Iris pigment epithelial cell (primary cell): ENCODE results near the gene PLAAT4.
"Not testable (repeated sequence)": the region's sequence is repeated elsewhere in the genome, so short reads cannot be mapped to it uniquely, and the experiment has no call there.

Experiments used
- DNase-seq: peaks from one replicate; pipeline ENCODE4 v3.0.0-alpha.2; 2011; ENCODE audit warnings: low read depth

Gene PLAAT4

DNA sequence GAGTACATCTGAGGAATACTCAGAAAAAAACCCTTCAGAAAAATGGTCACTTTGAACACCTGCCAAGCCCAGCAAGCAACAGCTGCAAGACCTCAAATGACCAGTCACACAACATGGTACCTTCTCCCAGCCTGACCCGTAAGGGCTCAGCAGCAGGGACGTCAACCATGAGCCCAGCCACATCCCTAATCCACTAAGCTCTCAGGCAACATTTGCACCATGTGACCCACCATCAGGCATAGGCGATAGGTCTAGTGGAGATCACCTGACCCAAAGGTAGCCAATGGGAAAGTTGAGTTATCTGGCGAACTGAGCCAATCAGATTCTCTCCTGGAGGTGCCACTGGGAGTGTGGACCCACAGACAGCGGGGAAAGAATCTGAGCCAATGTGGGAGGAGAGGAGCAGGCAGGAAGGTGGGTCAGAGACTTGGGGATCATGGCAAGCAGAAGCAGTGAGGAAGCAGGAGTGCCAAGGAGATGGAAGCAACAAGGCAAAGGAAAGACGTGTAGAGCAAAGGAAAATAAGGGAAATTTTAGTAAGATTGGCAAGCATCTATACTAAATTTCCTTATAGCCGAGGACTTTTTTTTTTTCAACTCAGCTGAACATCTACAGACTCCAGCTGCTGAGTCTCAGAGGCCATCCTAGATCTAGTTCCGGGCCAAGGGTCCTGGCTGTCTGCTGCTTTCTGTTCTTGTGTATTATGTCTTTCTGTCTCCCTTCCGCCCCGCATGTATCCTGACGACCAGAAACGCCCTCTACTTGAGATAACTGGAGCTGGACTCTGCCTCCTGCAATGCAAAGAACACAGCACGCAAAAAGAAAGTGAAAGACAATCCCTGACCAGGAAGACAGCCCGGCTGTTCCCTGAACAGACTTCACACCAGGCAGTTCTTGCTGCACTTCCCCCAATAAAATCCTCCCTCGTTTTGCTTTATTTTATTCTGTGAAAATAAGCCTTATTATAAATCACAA is 37.6 kb downstream of the PLAAT4 start:
- DNase-seq, result peak; percentile 72

DNA sequence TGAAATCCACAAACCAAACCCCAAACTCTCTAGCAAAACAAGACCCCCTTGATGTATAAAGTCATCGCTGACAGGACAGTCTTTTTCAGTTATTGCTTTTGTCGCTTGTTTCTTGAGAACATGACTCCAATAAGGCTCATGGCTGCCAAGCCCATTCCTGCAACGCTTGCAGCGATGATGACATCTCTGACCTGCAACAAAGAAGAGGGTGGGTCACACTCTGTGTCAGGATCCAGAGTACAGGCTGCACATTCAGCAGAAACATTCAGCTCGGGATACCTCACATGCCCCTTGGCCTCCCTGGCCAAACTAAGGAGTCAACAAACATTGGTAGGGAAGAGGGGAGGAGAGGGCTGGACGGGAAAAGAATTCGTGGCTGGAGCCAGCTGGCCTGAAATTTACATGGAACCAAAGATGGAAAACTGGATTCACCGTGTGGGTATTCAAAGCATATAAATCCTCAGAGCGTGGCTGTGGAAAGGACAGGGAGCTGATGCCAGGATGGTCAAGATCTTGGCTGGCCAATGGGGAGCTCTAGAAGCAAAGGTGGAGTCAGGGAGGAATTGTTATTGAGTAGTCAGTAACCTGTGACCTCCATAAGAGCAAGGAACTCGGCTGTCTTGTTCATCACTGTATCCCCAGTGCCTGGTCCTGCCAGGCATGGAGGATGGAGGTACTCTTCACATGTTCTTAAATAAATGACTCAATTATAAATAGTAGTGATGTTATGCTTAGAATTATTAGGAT is 38.4 kb downstream of the PLAAT4 start:
- peak; percentile 27 for DNase-seq

DNA sequence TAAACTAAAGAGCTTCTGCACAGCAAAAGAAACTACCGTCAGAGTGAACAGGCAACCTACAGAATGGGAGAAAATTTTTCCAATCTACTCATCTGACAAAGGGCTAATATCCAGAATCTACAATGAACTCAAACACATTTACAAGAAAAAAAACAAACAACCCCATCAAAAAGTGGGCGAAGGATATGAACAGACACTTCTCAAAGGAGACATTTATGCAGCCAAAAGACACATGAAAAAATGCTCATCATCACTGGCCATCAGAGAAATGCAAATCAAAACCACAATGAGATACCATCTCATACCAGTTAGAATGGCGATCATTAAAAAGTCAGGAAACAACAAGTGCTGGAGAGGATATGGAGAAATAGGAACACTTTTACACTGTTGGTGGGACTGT is 42.3 kb downstream of the PLAAT4 start:
- not testable (repeated sequence) for DNase-seq

DNA sequence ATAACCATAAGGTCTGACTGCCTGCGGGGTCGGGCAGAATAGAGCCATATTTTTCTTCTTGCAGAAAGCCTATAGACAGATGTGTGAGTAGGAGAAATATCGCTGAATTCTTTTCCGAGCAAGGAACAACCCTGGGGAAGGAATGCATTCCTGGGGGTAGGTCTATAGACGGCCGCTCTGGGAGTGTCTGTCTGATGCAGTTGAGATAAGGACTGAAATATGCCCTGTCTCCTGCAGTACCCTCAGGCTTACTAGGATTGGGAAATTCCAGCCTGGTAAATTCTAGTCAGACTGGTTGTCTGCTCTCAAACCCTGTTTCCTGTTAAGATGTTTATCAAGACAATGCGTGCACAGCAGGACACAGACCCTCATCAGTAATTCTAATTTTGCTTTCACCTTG is 44.6 kb downstream of the PLAAT4 start:
- peak; percentile 12 for DNase-seq

DNA sequence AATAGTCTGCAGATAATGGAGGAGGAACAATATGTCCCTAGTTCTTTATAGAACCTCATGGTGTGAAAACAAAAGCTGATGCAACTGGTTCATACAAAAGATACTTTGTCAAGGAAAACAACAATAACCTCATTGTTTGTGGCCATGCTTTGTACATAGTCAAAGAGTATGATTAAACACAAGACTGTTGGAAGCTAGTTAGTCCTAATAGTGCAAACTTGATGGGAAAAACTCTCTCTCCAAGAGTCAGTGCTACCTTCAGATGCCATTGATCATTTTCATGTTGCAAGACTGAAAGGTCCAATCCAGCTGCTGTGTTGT is 46.7 kb downstream of the PLAAT4 start:
- DNase-seq, result no peak

DNA sequence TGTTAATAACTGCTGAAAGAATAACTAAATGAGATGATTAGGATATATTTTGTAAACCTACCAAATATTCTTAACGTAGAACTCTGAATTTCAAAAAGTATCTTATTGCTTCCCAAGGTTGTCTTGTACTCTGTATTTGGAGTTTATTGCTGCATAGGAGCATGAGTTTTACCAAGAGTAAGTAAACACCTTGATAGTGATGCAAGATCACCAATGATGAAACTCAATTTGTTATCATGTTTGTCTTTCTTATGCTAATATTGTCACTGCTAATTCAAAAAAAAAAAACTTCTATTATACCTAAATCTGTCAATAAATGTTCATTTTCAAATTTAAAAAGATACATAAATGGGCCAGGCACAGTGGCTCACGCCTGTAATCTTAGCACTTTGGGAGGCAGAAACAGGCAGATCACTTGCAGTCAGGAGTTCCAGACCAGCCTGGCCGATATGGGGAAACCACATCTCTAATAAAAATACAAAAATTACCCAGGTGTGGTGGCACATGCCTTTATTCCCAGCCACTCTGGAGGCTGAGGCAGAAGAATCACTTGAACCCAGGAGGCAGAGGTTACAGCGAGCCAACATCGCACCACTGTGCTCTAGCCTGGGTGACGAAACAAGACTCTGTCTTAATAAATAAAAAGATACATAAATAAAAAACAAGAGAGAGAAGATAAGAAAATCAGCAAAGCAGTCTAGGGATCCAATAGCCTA is 50.0 kb downstream of the PLAAT4 start:
- no peak for DNase-seq

DNA sequence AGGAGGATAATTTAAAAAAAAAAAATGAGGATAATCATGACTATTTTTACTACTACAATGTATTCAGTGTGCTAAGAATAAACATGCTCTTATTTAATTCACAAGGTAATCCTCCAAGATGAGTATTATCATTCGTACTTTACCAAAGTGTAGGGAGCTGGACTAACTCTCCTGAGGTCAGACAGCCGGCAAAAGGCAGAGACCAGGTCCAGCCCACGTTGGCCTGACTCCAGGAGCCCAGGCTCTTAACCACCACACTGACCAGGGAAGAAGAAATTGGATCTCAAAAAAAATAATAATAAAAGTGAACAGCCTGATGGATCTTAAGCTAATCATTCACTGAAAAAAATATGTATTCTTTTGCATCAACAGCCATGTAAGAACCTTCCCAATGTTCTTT is 52.4 kb downstream of the PLAAT4 start:
- no peak for DNase-seq

DNA sequence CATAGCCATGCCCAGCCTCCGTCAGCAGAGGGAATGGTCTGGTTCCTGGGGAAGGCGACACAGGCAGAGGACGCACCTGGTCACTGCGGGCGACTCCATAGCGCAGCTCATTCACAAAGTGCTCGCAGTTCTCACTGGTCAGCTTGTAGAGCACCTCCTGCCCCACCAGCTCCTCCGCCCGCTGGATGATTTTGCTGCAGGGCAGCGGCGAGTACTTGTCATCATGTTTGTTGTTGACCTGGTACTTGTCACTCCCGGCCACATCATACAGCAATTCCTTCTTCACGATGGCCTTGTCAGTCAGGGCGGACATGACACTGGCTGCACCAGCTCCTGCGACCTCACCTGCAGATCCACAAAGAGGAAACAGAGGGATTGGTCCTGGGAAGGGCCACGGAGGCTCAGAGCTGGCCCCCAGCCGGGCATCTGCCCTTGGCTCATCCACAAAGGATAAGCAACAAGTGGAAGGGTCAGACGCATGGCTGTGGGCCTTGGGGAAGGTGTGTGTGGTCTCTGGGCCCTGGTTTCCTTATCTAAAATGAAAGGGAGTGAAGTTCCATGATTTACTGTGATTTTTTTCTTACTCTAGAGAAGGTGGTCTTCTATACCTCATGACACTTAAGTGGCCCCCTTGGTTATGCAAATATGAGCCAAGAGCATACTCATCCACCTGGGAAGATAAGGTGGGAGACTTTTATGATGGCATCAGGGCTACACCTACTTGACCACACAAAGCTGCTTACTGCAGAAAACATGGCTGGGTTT is 53.6 kb downstream of the PLAAT4 start:
- DNase-seq, result no peak

DNA sequence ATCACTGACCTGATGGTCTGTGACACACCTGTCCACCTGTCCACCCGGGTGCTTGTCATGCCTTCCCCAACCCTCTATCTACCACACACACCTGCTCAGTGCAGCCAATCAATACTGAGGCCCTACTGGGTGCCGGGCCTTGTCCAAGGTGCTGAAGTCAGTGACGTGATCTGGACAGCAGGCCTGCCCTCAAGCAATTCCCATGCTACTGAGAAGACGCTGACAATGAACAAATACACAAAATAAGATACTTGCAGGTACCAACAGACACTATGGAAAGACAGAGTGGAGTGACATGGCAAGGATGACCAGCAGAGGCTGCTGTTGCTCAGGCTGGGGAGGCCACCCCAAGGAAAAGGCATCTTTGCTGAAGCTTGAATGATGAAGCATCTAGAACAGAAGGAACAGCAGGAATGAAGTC is 56.4 kb downstream of the PLAAT4 start:
- DNase-seq, result no peak

DNA sequence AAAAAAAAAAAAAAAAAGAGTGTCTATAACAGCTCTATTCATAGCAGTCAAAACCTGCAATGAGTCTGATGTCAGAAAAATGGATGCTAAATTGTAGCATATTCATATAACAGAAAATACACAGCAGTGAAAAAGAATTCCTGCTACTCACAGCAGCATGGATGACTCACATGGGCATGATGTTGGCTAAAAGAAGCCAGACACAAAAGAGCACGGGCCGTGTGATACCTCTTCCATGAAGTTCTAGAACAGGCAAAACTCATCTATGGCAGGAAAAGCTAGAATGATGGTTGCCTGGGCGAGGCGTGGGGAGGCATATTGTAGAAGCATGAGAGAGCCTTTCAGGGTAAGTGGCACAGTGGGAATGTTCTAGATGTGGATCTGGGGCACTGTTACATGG is 58.7 kb downstream of the PLAAT4 start:
- peak; percentile 52 for DNase-seq
